GM20000 (cell line): Measurements from ENCODE around the gene LHFPL3.

Source experiments
- DNase-seq: peaks from one replicate; pipeline ENCODE4 v3.0.0; 2012; ENCODE audit warnings: low spot score
- TF ChIP-seq, protein P1 (sequence below): IDR thresholded peaks from 2 replicates; pipeline ENCODE4 v1.5.1; 2012; ENCODE audit warnings: mild to moderate bottlenecking, control low read depth; ENCODE audit errors: extremely low read depth, missing control alignments

LHFPL3 gene

DNA sequence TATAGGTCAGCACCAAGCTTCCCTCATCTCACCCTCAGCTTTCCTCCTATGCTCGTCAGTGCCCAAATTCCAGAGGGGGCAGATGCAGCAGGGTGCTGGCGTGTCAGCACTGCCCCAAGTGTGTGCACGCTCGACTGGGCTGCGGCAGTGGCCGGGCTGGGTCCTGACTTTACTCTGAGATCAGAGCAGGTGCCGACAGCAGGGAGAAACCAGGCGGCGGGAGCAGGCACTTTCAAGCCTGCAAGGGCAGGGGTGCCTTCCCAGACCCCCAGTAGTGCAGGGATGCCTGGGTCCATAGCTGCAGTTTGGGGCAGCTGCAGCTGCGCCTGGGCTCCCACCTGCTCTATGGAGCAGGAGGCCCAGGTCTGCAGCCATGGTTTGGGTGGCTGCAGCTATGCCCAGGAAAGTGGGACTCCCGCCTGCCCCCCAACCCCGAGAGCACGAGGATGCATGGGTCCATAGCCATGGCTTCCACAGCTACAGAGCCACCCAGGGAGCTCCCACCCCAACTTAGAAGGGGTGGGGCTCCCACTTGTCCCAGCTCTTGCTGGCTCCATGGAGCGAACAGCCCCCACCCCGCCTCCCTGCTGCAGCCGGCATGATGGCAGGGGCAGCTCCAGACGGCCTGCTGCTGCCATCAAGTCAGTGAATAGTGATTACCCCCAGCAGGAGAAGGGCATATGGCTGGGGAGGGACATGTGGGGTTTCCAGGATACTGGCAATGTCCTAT lies 486.4 kb downstream of the LHFPL3 start:
- DNase-seq, result no peak
- TF ChIP-seq, protein P1, sequence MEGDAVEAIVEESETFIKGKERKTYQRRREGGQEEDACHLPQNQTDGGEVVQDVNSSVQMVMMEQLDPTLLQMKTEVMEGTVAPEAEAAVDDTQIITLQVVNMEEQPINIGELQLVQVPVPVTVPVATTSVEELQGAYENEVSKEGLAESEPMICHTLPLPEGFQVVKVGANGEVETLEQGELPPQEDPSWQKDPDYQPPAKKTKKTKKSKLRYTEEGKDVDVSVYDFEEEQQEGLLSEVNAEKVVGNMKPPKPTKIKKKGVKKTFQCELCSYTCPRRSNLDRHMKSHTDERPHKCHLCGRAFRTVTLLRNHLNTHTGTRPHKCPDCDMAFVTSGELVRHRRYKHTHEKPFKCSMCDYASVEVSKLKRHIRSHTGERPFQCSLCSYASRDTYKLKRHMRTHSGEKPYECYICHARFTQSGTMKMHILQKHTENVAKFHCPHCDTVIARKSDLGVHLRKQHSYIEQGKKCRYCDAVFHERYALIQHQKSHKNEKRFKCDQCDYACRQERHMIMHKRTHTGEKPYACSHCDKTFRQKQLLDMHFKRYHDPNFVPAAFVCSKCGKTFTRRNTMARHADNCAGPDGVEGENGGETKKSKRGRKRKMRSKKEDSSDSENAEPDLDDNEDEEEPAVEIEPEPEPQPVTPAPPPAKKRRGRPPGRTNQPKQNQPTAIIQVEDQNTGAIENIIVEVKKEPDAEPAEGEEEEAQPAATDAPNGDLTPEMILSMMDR, result no peak

DNA sequence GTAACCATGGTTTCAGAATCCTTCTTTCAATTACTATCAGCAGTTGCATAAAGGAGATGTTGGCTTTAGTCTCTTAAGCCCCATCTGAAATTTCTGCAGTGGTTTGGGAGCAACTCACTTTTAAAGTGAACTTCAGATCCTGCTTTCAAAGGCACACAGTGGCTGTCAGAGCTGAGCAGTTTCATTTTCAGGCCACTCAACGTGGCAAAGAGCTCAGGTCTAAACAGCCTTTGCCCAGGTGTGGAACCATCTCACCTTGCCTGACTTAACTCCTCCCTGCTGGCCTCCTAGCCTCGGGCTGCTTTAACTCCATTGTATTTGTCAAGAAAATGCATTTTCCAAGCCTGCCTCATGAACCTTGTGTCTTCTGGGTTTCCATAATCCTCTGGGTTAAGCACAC lies 488.1 kb downstream of the LHFPL3 start:
- TF ChIP-seq, protein P1, result no peak
- no peak for DNase-seq

DNA sequence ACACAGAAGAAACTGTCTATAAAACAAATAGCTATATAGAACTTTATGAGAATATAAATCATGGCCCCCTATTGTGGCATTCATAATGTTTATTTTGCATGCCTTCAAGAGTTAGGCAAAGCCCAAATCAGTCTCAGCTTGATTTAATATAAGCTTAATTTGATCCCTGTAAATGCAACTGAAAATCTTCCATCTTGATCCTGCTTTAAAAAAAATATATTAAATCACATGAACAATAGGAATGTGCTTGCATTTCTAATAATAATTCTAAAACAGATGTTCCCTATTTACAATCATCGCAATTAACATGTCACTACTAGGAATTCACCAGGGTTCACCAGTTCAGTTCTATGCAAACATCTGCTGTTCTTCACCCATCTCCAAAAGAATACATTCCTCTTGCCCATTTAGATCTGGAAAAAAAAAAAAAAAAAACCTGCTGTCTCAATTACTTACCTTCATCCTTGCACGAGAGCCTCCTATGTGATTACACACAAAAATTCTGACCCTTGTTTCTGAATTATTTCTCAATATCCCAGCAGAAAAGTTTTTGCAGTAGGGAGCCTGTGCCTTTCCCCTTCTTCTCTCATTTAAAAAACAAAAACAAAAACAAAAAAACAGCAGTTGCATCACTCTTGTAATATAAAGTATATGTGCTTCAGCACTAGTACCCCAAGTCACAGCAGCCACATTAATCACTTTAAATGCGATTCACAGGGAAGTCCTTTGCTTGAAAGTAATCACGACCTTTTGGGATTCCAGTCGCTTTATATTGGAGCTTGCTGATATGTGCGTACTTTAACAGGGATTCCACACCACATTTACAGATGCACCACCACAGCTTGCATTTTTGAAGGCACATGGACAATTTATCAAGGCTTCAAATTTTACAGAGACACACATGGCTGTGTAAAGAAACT lies 490.8 kb downstream of the LHFPL3 start:
- TF ChIP-seq, protein P1, result no peak
- no peak for DNase-seq

DNA sequence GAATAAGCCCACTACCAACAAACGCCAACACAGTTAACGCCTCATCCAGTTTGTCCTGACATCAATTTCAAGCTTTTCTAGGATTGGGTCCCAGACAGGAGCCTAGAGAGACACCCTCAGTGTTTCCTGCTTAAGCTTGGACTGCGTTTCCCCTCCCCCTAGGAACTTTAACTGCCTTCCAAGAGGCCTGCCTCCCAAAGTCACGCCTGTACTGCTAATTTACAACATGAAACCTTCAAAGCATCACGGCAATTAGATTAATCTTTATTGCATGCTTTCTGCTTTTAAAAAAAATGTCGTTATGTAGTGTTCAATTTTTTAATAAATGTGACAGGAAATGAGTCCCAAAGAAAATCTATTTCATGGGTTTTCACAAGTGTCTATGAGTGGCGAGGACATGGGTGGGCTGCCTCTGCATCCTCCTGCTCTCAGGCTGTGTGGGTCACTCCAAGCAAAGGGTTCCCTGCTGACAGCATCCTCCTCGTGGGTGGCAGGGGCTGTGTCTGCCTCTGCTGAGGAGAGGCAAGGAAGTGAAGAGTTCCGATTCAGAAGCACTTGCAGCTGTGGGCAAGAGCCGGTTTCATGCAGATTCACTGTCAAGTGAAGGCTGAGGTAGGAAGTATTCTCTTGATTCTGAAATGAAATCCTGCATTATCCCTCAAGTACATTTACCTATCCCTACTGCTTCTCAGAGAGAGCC lies 492.6 kb downstream of the LHFPL3 start:
- no peak for DNase-seq
- TF ChIP-seq, protein P1, result no peak

DNA sequence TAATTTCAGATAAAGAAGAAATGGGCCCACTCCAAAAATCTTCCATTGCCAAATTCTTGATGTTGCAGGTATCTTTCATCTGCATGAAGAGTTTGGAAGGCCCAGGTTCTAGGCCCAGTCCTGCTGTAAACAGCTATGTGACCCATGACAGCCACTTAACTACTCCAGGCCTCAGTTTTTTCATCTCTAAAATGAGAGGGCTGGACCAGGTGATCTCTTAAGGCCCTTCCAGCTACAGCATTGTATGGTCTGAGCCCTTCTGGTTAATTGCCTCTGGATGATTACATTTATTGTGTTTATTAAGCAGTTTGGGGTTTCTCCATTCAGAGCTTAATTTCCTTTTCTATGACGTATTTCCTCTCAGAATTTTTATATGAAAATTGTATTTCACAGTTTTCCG lies 494.8 kb downstream of the LHFPL3 start:
- TF ChIP-seq, protein P1, result no peak
- no peak for DNase-seq

DNA sequence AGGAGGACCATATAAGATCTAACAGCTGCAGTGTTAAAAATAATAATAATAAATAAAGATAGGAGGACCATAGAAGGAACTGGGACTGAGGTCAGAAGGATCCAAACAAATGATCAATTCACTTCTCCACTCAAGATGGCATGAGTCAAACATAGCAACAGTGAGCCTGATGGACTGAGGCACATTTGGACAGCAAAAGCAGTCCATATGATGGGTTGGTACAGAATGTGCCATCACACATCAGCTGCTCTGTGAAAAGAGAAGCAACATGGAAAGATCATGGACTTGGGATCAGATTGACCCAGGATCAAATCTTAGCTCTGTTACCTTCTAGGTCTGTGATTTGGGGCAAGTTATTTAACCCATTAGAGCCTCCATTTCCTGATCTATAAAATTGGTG lies 496.7 kb downstream of the LHFPL3 start:
- DNase-seq, result no peak
- TF ChIP-seq, protein P1, result no peak
